GM12873 (cell line): ENCODE measurements around the gene MARK1.

Experiments used
- CTCF ChIP-seq: IDR thresholded peaks from 2 replicates; pipeline ENCODE4 v1.5.1; 2012; ENCODE audit warnings: low read depth, mild to moderate bottlenecking, moderate library complexity, low read length, control low read depth; ENCODE audit not compliant: insufficient read depth; ENCODE audit errors: missing control alignments

The MARK1 gene

GRCh38 chr1:220556641-220557040 lies 28.7 kb downstream of the MARK1 start:
- no peak for TF ChIP-seq CTCF

GRCh38 chr1:220563564-220563963 lies 35.6 kb downstream of the MARK1 start:
- no peak for TF ChIP-seq CTCF

- no peak for TF ChIP-seq CTCF
Measured at GRCh38 chr1:220564216-220564615, 36.3 kb downstream of the MARK1 start.

- no peak for TF ChIP-seq CTCF
Measured at GRCh38 chr1:220565670-220566069, 37.7 kb downstream of the MARK1 start.

- TF ChIP-seq CTCF: no peak
Measured at GRCh38 chr1:220566869-220567268, 38.9 kb downstream of the MARK1 start.

GRCh38 chr1:220572416-220572815 lies 44.5 kb downstream of the MARK1 start:
- TF ChIP-seq CTCF: no peak

GRCh38 chr1:220573836-220574235 lies 45.9 kb downstream of the MARK1 start:
- no peak for TF ChIP-seq CTCF

GRCh38 chr1:220575718-220576497 lies 48.0 kb downstream of the MARK1 start:
- TF ChIP-seq CTCF: no peak
